ENCODE measurements around the gene CUX1.

CUX1 gene

DNA sequence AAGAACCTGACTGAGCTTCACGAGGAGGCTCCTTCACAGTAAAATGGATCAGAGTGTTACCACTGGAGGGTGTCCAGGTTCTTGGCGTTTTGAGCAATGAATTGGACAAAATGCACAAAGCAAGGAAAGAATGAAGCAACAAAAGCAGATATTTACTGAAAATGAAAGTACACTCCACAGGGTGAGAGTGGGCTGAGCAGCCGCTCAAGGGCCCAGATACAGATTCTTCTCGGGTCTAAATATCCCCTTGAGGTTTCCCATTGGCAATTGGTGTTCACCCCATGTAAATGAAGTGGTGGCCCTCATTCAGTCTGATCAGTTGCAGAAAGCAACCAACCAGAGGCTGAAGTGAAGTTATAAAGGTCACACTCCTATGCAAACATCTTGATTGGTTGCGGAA, 254.6 kb downstream of the CUX1 start:
- no peaks in the 10 kb centered on the region for H3K9me3 ChIP-seq (replicated peaks; ENCODE audit: insufficient read depth, low read length)
- no peaks in the 10 kb centered on the region for H3F3A ChIP-seq (ENCODE audit: insufficient read depth, low read length)
- H4K20me1 ChIP-seq (ENCODE audit: insufficient read depth, low read length): no peaks in the 10 kb centered on the region
- TF ChIP-seq EZH2phosphoT487 (IDR thresholded peaks at IDR 0.05; ENCODE audit: low read length) (no peak), CTCF (IDR thresholded peaks at IDR 0.05; ENCODE audit: low read length) (no peak), EZH2 (optimal IDR thresholded peaks at IDR 0.05; ENCODE audit: low read depth, low read length) (no peak)
- H3K4me2 ChIP-seq (ENCODE audit: low read depth, low read length): no peak overlapping the region
- no peak overlapping the region for H2AFZ ChIP-seq (ENCODE audit: low read length)
- no peaks in the 10 kb centered on the region for H3K9me2 ChIP-seq (replicated peaks; ENCODE audit: insufficient read depth, low read length)
- peaks cover 2% of the 10 kb centered on the region; the same call in 1 of the 2 replicates for H3K79me2 ChIP-seq (ENCODE audit: low read length)
- H3K4me1 ChIP-seq (ENCODE audit: low read length): no peaks in the 10 kb centered on the region
- no peak overlapping the region for H3K27ac ChIP-seq (ENCODE audit: low read length)
- H3K4me3 ChIP-seq (ENCODE audit: low read length): no peak overlapping the region
- no peaks in the 10 kb centered on the region for H3K36me3 ChIP-seq (replicated peaks; ENCODE audit: insufficient read depth, low read length)
- no peaks in the 10 kb centered on the region for H3K27me3 ChIP-seq (replicated peaks; ENCODE audit: insufficient read depth, low read length)
- no peak overlapping the region for H3K9ac ChIP-seq (ENCODE audit: low read length)
- no peak for DNase-seq

- no peak for DNase-seq
- H4K20me1 ChIP-seq (ENCODE audit: insufficient read depth, low read length): no peaks in the 10 kb centered on the region
- no peaks in the 10 kb centered on the region for H3K36me3 ChIP-seq (replicated peaks; ENCODE audit: insufficient read depth, low read length)
- H3K9me3 ChIP-seq (replicated peaks; ENCODE audit: insufficient read depth, low read length): no peaks in the 10 kb centered on the region
- H3K27me3 ChIP-seq (replicated peaks; ENCODE audit: insufficient read depth, low read length): no peaks in the 10 kb centered on the region
- TF ChIP-seq CTCF (IDR thresholded peaks at IDR 0.05; ENCODE audit: low read length) (no peak), EZH2phosphoT487 (IDR thresholded peaks at IDR 0.05; ENCODE audit: low read length) (no peak), EZH2 (optimal IDR thresholded peaks at IDR 0.05; ENCODE audit: low read depth, low read length) (no peak)
- no peak overlapping the region for H3K4me2 ChIP-seq (ENCODE audit: low read depth, low read length)
- no peak overlapping the region for H3K9ac ChIP-seq (ENCODE audit: low read length)
- H3K9me2 ChIP-seq (replicated peaks; ENCODE audit: insufficient read depth, low read length): no peaks in the 10 kb centered on the region
- no peaks in the 10 kb centered on the region for H3K4me1 ChIP-seq (ENCODE audit: low read length)
- H3K4me3 ChIP-seq (ENCODE audit: low read length): no peak overlapping the region
- no peak overlapping the region for H2AFZ ChIP-seq (ENCODE audit: low read length)
- H3K79me2 ChIP-seq (ENCODE audit: low read length): peaks cover 2% of the 10 kb centered on the region; the same call in 1 of the 2 replicates
- H3K27ac ChIP-seq (ENCODE audit: low read length): no peak overlapping the region
- H3F3A ChIP-seq (ENCODE audit: insufficient read depth, low read length): no peaks in the 10 kb centered on the region
These were observed 255.3 kb downstream of the CUX1 start for GRCh38 chr7:102072636-102073209.

DNA sequence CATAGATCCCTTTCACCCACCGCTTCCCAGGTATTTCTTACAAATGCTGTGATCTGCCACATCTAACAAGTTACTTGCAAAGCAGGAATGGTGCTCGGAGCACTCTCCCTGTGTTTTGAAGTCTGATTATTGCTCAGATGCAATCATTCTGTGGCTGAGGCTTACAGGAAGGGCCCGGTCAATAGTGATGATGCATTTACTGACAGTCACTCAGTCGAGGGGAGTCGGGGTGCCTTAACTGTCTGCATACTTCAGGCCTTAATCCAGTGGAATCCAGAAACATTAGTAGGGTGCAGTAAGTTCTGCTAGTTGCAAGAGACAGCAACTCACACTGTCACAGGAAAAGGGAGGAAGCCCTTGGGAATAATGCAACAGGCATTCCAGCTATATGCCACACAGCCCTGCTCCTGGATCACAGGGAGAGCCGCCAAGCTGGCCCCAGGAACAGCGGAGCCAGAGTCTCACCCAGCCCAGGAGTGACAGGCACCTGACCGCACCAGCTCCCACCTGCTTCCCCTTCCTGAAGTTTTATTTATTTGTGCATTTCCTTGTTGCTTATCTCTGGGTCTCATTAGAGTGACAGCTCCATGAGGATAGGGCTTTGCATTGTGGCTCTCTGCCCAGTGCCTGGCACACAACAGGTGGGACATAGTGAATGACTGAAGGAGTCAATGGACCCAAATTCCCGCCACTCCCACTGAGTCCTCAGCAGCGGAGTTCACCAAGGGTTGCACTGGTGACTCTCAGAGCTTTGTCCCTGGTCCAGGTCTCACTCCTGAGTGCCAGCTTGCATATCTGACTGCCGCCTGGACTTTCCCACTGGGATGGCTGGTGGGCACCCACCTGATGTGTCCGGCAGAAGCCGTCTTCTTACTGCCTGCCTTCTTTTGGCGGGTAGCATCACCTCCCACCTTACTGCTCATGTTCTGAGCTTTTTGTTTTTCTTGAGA, 256.8 kb downstream of the CUX1 start:
- Histone ChIP-seq H3K4me2 (ENCODE audit: low read depth, low read length) (no peak overlapping the region), H3K4me3 (ENCODE audit: low read length) (no peak overlapping the region), H3K9me3 (replicated peaks; ENCODE audit: insufficient read depth, low read length) (no peaks in the 10 kb centered on the region), H3K9ac (ENCODE audit: low read length) (no peak overlapping the region), H3F3A (ENCODE audit: insufficient read depth, low read length) (no peaks in the 10 kb centered on the region), H3K4me1 (ENCODE audit: low read length) (no peaks in the 10 kb centered on the region), H3K27ac (ENCODE audit: low read length) (no peak overlapping the region), H3K79me2 (ENCODE audit: low read length) (0 out of 2 replicates have a peak, but pooled peaks cover under 1% of the 10 kb centered on the region), H3K36me3 (replicated peaks; ENCODE audit: insufficient read depth, low read length) (no peaks in the 10 kb centered on the region), H3K9me2 (replicated peaks; ENCODE audit: insufficient read depth, low read length) (no peaks in the 10 kb centered on the region), H3K27me3 (replicated peaks; ENCODE audit: insufficient read depth, low read length) (no peaks in the 10 kb centered on the region), H2AFZ (ENCODE audit: low read length) (no peak overlapping the region), H4K20me1 (ENCODE audit: insufficient read depth, low read length) (no peaks in the 10 kb centered on the region)
- no peak for TF ChIP-seq EZH2 (optimal IDR thresholded peaks at IDR 0.05; ENCODE audit: low read depth, low read length)
- no peak for TF ChIP-seq EZH2phosphoT487 (IDR thresholded peaks at IDR 0.05; ENCODE audit: low read length)
- no peak for TF ChIP-seq CTCF (IDR thresholded peaks at IDR 0.05; ENCODE audit: low read length)
- no peak for DNase-seq

Data from MM.1S (cell line).